Measurements from ENCODE around the gene ZNF710. TPM values are rescaled to one million over a fixed set of nuclear protein-coding genes. Genes with fewer than 3 reads are reported as not detected.

Gene ZNF710
- total and polyA plus RNA-seq, 2 experiments from 2014 or later, result 15.9 to 18.2 TPM

- TF ChIP-seq ZNF462 (CRISPR knock-in tag; IDR thresholded peaks at IDR 0.05) (no peak), ZNF114 (CRISPR knock-in tag; IDR thresholded peaks at IDR 0.05) (no peak), EZH2 (IDR thresholded peaks at IDR 0.05; ENCODE audit: low read depth, unreplicated experiment) (no peak)
Measured at GRCh38 chr15:90043530-90044010, 42.4 kb downstream of the ZNF710 start (continued).

GRCh38 chr15:90044191-90044590, 43.1 kb downstream of the ZNF710 start:
- ATAC-seq (no peak), DNase-seq (ENCODE audit: low spot score) (no peak)
- Histone ChIP-seq H3K27ac (ENCODE audit: low read depth) (no peak overlapping the region), H3K9me2 (ENCODE audit: insufficient read depth) (no peaks in the 10 kb centered on the region), H4K20me1 (replicated peaks; ENCODE audit: insufficient read depth) (no peaks in the 10 kb centered on the region; the same call in 1 of the 2 replicates), H3K36me3 (ENCODE audit: insufficient read depth) (no peaks in the 10 kb centered on the region), H3K27me3 (ENCODE audit: insufficient read depth) (no peaks in the 10 kb centered on the region), H3K4me1 (ENCODE audit: insufficient read depth) (no peaks in the 10 kb centered on the region; the same call in 1 of the 2 replicates), H3F3A (replicated peaks; ENCODE audit: low read depth) (no peaks in the 10 kb centered on the region), H3K4me3 (no peak overlapping the region), H3K79me2 (replicated peaks; ENCODE audit: insufficient read depth) (no peaks in the 10 kb centered on the region; the same call in 1 of the 2 replicates), H3K4me2 (no peak overlapping the region), H2AFZ (no peak overlapping the region)
- H3K9me3 Mint-ChIP-seq, result no peaks in the 10 kb centered on the region
- peaks cover 2% of the 10 kb centered on the region for H3K27me3 Mint-ChIP-seq (ENCODE audit: insufficient read depth, low read depth, poor library complexity)
- H3K27ac Mint-ChIP-seq, result no peak overlapping the region; the same call in 1 of the 2 replicates
- H3K4me3 Mint-ChIP-seq, result no peak overlapping the region
- H3K36me3 Mint-ChIP-seq (ENCODE audit: low read depth), result no peaks in the 10 kb centered on the region; the same call in 2 of the 3 replicates
- H3K4me1 Mint-ChIP-seq, result peaks cover 30% of the 10 kb centered on the region
- no peak for TF ChIP-seq EZH2phosphoT487 (IDR thresholded peaks at IDR 0.05; ENCODE audit: unreplicated experiment)
- no peak for TF ChIP-seq STAT1 (IDR thresholded peaks at IDR 0.05; ENCODE audit: unreplicated experiment)
- no peak for TF ChIP-seq ZNF331 (CRISPR knock-in tag; IDR thresholded peaks at IDR 0.05; ENCODE audit: low read depth)
- no peak for TF ChIP-seq NANOG (IDR thresholded peaks at IDR 0.05; ENCODE audit: borderline replicate concordance)
- TF ChIP-seq CTCF (conservative IDR thresholded peaks at IDR 0.05; ENCODE audit: low read depth in 2 of 2), result no peak
- no peak for TF ChIP-seq ZNF114 (CRISPR knock-in tag; IDR thresholded peaks at IDR 0.05)
- TF ChIP-seq EZH2 (IDR thresholded peaks at IDR 0.05; ENCODE audit: low read depth, unreplicated experiment), result no peak
